Peyer's patch (tissue), 4 donors: ENCODE data around the gene GGA1. TPM values are rescaled to one million over a fixed set of nuclear protein-coding genes. Genes with fewer than 3 reads are reported as not detected.
A peak's percentile ranks its signal among the peaks of the same experiment; 100 is the strongest.

Source experiments
- DNase-seq, 3 donors: peaks; one replicate each; pipeline ENCODE4 v3.0.0-alpha.2; 2017 to 2019
- H3K27ac ChIP-seq, 4 donors: fragments of 200-600 bp; sonication (generic); one replicate each; pipeline ENCODE4 v1.5.1; 2016 to 2019
- H3K27me3 ChIP-seq, 2 donors: fragments of 200-600 bp; sonication (generic); one replicate each; pipeline ENCODE4 v1.5.1; 2019
- H3K36me3 ChIP-seq, 3 donors: fragments of 200-600 bp; sonication (generic); one replicate each; pipeline ENCODE4 v1.5.1; 2016 to 2019
- H3K4me1 ChIP-seq, 4 donors: fragments of 200-600 bp; sonication (generic); one replicate each; pipeline ENCODE4 v1.5.1; 2016 to 2019
- H3K4me3 ChIP-seq, 4 donors: fragments of 200-600 bp; sonication (generic); 1 replicate in 3 of 4; 2 replicates in 1 of 4; pipeline ENCODE4 v1.5.1; 2016 to 2019; ENCODE audit warnings: mild to moderate bottlenecking in 1 of 4
- H3K9me3 ChIP-seq, 4 donors: fragments of 200-600 bp; sonication (generic); one replicate each; pipeline ENCODE4 v1.5.1; 2016 to 2019; ENCODE audit warnings: mild to moderate bottlenecking in 1 of 4
- CTCF ChIP-seq, 6 experiments: fragments of 450-650 bp in 4 of 6; fragments of 200-600 bp in 2 of 6; sonication (generic) in 1 of 6; IDR thresholded peaks; one replicate each; pipeline ENCODE4 v1.5.1; 2017 to 2019; ENCODE audit warnings: antibody characterized with exemption in 6 of 6, mild to moderate bottlenecking in 3 of 6, moderate library complexity in 1 of 6
- POLR2A ChIP-seq, 2 donors: fragments of 450-650 bp; IDR thresholded peaks; one replicate each; pipeline ENCODE4 v1.5.1; 2017; ENCODE audit warnings: antibody characterized with exemption in 2 of 2, mild to moderate bottlenecking in 2 of 2, moderate library complexity in 2 of 2
- total RNA-seq, 4 donors: library from RNA; depleted of rRNA; stranded (reverse); fragments of >200 nt; gene quantifications; one replicate each; pipeline ENCODE4 v1.1.0, GENCODE V29; 2016

The GGA1 gene
- total RNA-seq, 4 donors from 2014 or later, result 67.1 to 189 (median 117) TPM

GRCh38 chr22:37659066-37659896 lies 50.6 kb downstream of the GGA1 start:
- peak overlapping the region; percentile 59 to 95 (median 82) for H3K4me3 ChIP-seq
- TF ChIP-seq CTCF (IDR thresholded peaks at IDR 0.05), result no peak
- peak; percentile 88 to 96 for TF ChIP-seq POLR2A (IDR thresholded peaks at IDR 0.05)
- no peaks in the 10 kb centered on the region for H3K27me3 ChIP-seq
- H3K4me1 ChIP-seq, result peaks cover 0 to 63% (median 24%) of the 10 kb centered on the region in 4 donors
- peak overlapping the region; percentile 85 to 98 (median 90) for H3K27ac ChIP-seq
- peak; percentile 40 to 88 (median 87) for DNase-seq
- H3K9me3 ChIP-seq, result no peaks in the 10 kb centered on the region
- no peaks in the 10 kb centered on the region for H3K36me3 ChIP-seq

- no peaks in the 10 kb centered on the region for H3K36me3 ChIP-seq
- peak overlapping the region; percentile 85 to 98 (median 90) for H3K27ac ChIP-seq
- no peaks in the 10 kb centered on the region for H3K9me3 ChIP-seq
- TF ChIP-seq POLR2A (IDR thresholded peaks at IDR 0.05), result peak; percentile 5 to 11
- no peak for TF ChIP-seq CTCF (IDR thresholded peaks at IDR 0.05)
- H3K27me3 ChIP-seq, result no peaks in the 10 kb centered on the region
- peak overlapping the region; percentile 59 to 95 (median 82) for H3K4me3 ChIP-seq
- no peak for DNase-seq
- H3K4me1 ChIP-seq, result peaks cover 0 to 57% (median 24%) of the 10 kb centered on the region in 4 donors
Observed at GRCh38 chr22:37659897-37660708, 51.5 kb downstream of the GGA1 start.

GRCh38 chr22:37660709-37661045 lies 52.0 kb downstream of the GGA1 start:
- TF ChIP-seq POLR2A (IDR thresholded peaks at IDR 0.05) (no peak), CTCF (IDR thresholded peaks at IDR 0.05) (no peak)
- Histone ChIP-seq H3K27me3 (no peaks in the 10 kb centered on the region), H3K36me3 (peaks cover 0 to 5% (median 0%) of the 10 kb centered on the region in 3 donors), H3K27ac (peak overlapping the region; percentile 85 to 98 (median 90)), H3K4me3 (peak overlapping the region in 2 of 4 donors; percentile 72 to 95), H3K4me1 (peaks cover 0 to 52% (median 24%) of the 10 kb centered on the region in 4 donors), H3K9me3 (no peaks in the 10 kb centered on the region)
- DNase-seq, result no peak

GRCh38 chr22:37661160-37661924 lies 52.7 kb downstream of the GGA1 start:
- Histone ChIP-seq H3K36me3 (peaks cover 0 to 11% (median 0%) of the 10 kb centered on the region in 3 donors), H3K4me3 (peak overlapping the region in 2 of 4 donors; percentile 72 to 95), H3K9me3 (no peaks in the 10 kb centered on the region), H3K27me3 (no peaks in the 10 kb centered on the region), H3K27ac (peak overlapping the region; percentile 85 to 98 (median 90)), H3K4me1 (peaks cover 0 to 52% (median 24%) of the 10 kb centered on the region in 4 donors)
- TF ChIP-seq CTCF (IDR thresholded peaks at IDR 0.05), result peak in 5 of 6 experiments; percentile 26 to 38 (median 28)
- no peak for TF ChIP-seq POLR2A (IDR thresholded peaks at IDR 0.05)
- no peak for DNase-seq

- Histone ChIP-seq H3K4me3 (no peak overlapping the region), H3K36me3 (peaks cover 0 to 18% (median 0%) of the 10 kb centered on the region in 3 donors), H3K27me3 (no peaks in the 10 kb centered on the region), H3K4me1 (peaks cover 0 to 49% (median 24%) of the 10 kb centered on the region in 4 donors), H3K27ac (peak overlapping the region; percentile 57 to 93 (median 86)), H3K9me3 (no peaks in the 10 kb centered on the region)
- peak in 1 of 3 donors; percentile 54 for DNase-seq
- TF ChIP-seq POLR2A (IDR thresholded peaks at IDR 0.05) (no peak), CTCF (IDR thresholded peaks at IDR 0.05) (no peak)
Observed at GRCh38 chr22:37662039-37662438, 53.4 kb downstream of the GGA1 start.
